ENCODE results near the gene MID1. TPM values are rescaled to one million over a fixed set of nuclear protein-coding genes. Genes with fewer than 3 reads are reported as not detected.

Gene MID1
- total and polyA plus RNA-seq, 9 of the 15 experiments (the other 6 are each of a cell fraction or from before 2014, with no cell fraction given): 0.07 to 0.54 (median 0.33) TPM

DNA sequence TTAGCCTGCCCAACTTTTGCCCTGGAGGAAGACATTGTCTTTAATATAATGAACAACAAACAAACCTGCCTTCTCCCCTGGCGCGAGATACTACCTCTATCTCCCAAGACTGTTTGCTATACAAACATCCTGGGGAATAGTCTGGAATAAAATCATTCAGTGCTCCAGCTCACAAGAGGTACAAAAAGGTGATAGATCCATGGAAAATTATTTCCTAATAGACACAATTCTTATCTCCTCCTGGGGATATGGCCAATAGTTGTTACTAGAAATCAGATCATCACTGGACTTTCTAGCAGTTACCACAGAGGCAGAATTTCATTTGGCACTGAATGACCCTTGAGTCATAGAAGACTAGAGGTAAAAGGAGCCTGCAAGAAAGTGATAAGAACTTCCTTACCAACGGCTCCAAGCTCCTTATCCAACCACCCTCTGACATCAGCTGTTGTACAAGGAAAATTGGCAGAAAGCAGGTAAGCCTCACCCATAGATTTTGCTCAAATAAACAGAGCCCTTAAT, 38.1 kb downstream of the MID1 start (continued):
- TF ChIP-seq, protein P1, sequence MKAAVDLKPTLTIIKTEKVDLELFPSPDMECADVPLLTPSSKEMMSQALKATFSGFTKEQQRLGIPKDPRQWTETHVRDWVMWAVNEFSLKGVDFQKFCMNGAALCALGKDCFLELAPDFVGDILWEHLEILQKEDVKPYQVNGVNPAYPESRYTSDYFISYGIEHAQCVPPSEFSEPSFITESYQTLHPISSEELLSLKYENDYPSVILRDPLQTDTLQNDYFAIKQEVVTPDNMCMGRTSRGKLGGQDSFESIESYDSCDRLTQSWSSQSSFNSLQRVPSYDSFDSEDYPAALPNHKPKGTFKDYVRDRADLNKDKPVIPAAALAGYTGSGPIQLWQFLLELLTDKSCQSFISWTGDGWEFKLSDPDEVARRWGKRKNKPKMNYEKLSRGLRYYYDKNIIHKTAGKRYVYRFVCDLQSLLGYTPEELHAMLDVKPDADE (conservative IDR thresholded peaks at IDR 0.05; ENCODE audit: control insufficient read depth, low read depth, low read length): no peak
- peak; percentile 64 for TF ChIP-seq ZEB2 (IDR thresholded peaks at IDR 0.05)
- no peak for TF ChIP-seq ZFPM2 (CRISPR knock-in tag; IDR thresholded peaks at IDR 0.05)
- TF ChIP-seq, protein P2, sequence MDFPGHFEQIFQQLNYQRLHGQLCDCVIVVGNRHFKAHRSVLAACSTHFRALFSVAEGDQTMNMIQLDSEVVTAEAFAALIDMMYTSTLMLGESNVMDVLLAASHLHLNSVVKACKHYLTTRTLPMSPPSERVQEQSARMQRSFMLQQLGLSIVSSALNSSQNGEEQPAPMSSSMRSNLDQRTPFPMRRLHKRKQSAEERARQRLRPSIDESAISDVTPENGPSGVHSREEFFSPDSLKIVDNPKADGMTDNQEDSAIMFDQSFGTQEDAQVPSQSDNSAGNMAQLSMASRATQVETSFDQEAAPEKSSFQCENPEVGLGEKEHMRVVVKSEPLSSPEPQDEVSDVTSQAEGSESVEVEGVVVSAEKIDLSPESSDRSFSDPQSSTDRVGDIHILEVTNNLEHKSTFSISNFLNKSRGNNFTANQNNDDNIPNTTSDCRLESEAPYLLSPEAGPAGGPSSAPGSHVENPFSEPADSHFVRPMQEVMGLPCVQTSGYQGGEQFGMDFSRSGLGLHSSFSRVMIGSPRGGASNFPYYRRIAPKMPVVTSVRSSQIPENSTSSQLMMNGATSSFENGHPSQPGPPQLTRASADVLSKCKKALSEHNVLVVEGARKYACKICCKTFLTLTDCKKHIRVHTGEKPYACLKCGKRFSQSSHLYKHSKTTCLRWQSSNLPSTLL (IDR thresholded peaks at IDR 0.05): no peak
- no peak for TF ChIP-seq TAF15 (IDR thresholded peaks at IDR 0.05; ENCODE audit: low read depth, low read length)
- TF ChIP-seq RAD21 (CRISPR knock-in tag; conservative IDR thresholded peaks at IDR 0.05 in 1 of 2, IDR thresholded peaks at IDR 0.05 in 1 of 2): no peak
- peak; percentile 11; the same call in 1 of the 2 replicates for TF ChIP-seq CTBP1 (IDR thresholded peaks at IDR 0.05; ENCODE audit: borderline replicate concordance)
- TF ChIP-seq SMARCE1 (IDR thresholded peaks at IDR 0.05): peak; percentile 80
- TF ChIP-seq RCOR1 (IDR thresholded peaks at IDR 0.05; ENCODE audit: borderline replicate concordance in 1 of 2, low read depth in 2 of 2, low read length in 2 of 2): peak in 1 of 2 experiments; percentile 50; a peak in 1 of 4 replicates
- TF ChIP-seq NFRKB (IDR thresholded peaks at IDR 0.05; ENCODE audit: low read depth): no peak
- peak; percentile 91 for TF ChIP-seq FOSL1 (tag; conservative IDR thresholded peaks at IDR 0.05)
- TF ChIP-seq, protein P3, sequence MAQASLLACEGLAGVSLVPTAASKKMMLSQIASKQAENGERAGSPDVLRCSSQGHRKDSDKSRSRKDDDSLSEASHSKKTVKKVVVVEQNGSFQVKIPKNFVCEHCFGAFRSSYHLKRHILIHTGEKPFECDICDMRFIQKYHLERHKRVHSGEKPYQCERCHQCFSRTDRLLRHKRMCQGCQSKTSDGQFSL (CRISPR knock-in tag; IDR thresholded peaks at IDR 0.05): no peak
- TF ChIP-seq, protein P3 (tag; IDR thresholded peaks at IDR 0.05): no peak
- peak; percentile 47; the same call in 1 of the 2 replicates for TF ChIP-seq RFX5 (IDR thresholded peaks at IDR 0.05; ENCODE audit: low read depth, low read length)
- no peak for TF ChIP-seq ZKSCAN3 (CRISPR knock-in tag; IDR thresholded peaks at IDR 0.05)
- TF ChIP-seq ZNF696 (CRISPR knock-in tag; conservative IDR thresholded peaks at IDR 0.05): no peak
- peak; percentile 85 for TF ChIP-seq CBFA2T3 (IDR thresholded peaks at IDR 0.05)
- no peak for TF ChIP-seq ZNF431 (CRISPR knock-in tag; IDR thresholded peaks at IDR 0.05)
- 0 out of 2 replicates have a peak, but pooled peaks have one; percentile 6 for TF ChIP-seq ZNF316 (IDR thresholded peaks at IDR 0.05)
- no peak for TF ChIP-seq SIN3A (IDR thresholded peaks at IDR 0.05; ENCODE audit: borderline replicate concordance in 2 of 2, control insufficient read depth in 1 of 2, low read depth in 2 of 2, low read length in 2 of 2)
- TF ChIP-seq MTA2 (IDR thresholded peaks at IDR 0.05; ENCODE audit: low read depth): peak; percentile 65
- peak; percentile 62; the same call in 1 of the 2 replicates for TF ChIP-seq JUN (IDR thresholded peaks at IDR 0.05; ENCODE audit: borderline replicate concordance, low read depth, low read length)
- TF ChIP-seq JUN (CRISPR knock-in tag; IDR thresholded peaks at IDR 0.05; ENCODE audit: borderline replicate concordance): no peak
- TF ChIP-seq STAT5A (IDR thresholded peaks at IDR 0.05; ENCODE audit: borderline replicate concordance, low read length): peak; percentile 48; the same call in 1 of the 2 replicates
- TF ChIP-seq ARID1B (IDR thresholded peaks at IDR 0.05): peak; percentile 91
- TF ChIP-seq TEAD4 (IDR thresholded peaks at IDR 0.05; ENCODE audit: low read length): peak; percentile 75
- no peak for TF ChIP-seq TEAD4 (CRISPR knock-in tag; IDR thresholded peaks at IDR 0.05; ENCODE audit: borderline replicate concordance)
- TF ChIP-seq SPI1 (IDR thresholded peaks at IDR 0.05; ENCODE audit: borderline replicate concordance, low read depth, low read length): no peak
